ENCODE results near the gene OR2T27. TPM values are rescaled to one million over a fixed set of nuclear protein-coding genes. Genes with fewer than 3 reads are reported as not detected.
"Not testable (repeated sequence)": the region's sequence is repeated elsewhere in the genome, so short reads cannot be mapped to it uniquely, and the experiment has no call there.

The OR2T27 gene, protein sequence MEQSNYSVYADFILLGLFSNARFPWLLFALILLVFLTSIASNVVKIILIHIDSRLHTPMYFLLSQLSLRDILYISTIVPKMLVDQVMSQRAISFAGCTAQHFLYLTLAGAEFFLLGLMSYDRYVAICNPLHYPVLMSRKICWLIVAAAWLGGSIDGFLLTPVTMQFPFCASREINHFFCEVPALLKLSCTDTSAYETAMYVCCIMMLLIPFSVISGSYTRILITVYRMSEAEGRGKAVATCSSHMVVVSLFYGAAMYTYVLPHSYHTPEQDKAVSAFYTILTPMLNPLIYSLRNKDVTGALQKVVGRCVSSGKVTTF
- not detected for total RNA-seq
- not detected for polyA plus RNA-seq (ENCODE audit: insufficient read depth, low read depth, low replicate concordance)
- long read RNA-seq, donor 1, result 0 reads
- long read RNA-seq, donor 2, result 0 reads
- long read RNA-seq, donor 3, result 0 reads
- long read RNA-seq, donor 4, result 0 reads
- long read RNA-seq, donor 5, result 0 reads
- long read RNA-seq, donor 6, result 0 reads
- long read RNA-seq, donor 7, result 0 reads
- long read RNA-seq, donor 8, result 0 reads
- long read RNA-seq, donor 9, result 0 reads
- long read RNA-seq, donor 10, result 0 reads

DNA sequence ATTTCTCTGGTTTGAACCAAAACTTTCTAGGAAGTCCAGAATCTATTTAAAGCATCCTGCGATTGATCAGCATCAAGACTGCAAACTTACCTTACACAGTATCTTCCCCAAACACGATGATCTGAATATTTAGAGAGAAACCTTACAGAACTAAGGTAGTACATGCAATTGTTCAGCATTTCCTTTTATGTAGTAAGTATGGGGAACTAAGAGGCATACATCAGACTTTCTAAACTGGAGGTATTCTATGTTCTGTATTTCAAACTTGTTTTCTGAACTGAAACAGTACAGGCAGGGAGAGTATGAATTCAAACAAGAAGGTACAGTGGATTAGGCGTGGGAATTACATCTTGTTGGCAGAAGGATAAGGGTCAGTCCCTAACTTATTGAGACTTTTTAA is at the start of gene OR2T27:
OR2T27 (minus strand) TSS at position 175 of the 400 bp plus-strand sequence. CDS start 4,644 bp downstream, outside the sequence.
- H3K9ac ChIP-seq (ENCODE audit: low read length in 3 of 3); intact Hi-C loops (cut with DNase I); DNase-seq; H3K36me3 ChIP-seq (ENCODE audit: control insufficient read depth in 2 of 3, insufficient read depth in 3 of 3, low read length in 3 of 3); H3K27me3 ChIP-seq (ENCODE audit: control insufficient read depth, insufficient read depth, low read length); H3K4me1 ChIP-seq (ENCODE audit: control insufficient read depth in 2 of 3, insufficient read depth in 2 of 3, low read depth in 1 of 3, low read length in 3 of 3); H3K27ac ChIP-seq (ENCODE audit: low read depth in 2 of 2, low read length in 2 of 2); H3K4me3 ChIP-seq (ENCODE audit: low read length in 3 of 3); H3K9me3 ChIP-seq (ENCODE audit: control insufficient read depth in 2 of 3, insufficient read depth in 1 of 3, low read length in 3 of 3); FAIRE-seq: not testable (repeated sequence)

GRCh38 chr1:248704606-248705005 is 49.3 kb upstream of the OR2T27 start:
- intact Hi-C loops (cut with DNase I), result no loop called here
- FAIRE-seq (no peak), DNase-seq (no peak)
- Histone ChIP-seq H3K27ac (ENCODE audit: low read depth in 2 of 2, low read length in 2 of 2) (no peak overlapping the region), H3K4me3 (ENCODE audit: low read length in 3 of 3) (no peak overlapping the region), H3K9me3 (ENCODE audit: control insufficient read depth in 2 of 3, insufficient read depth in 1 of 3, low read length in 3 of 3) (peaks cover 0 to 2% (median 0%) of the 10 kb centered on the region in 3 donors), H3K9ac (ENCODE audit: low read length in 3 of 3) (no peak overlapping the region), H3K27me3 (ENCODE audit: control insufficient read depth, insufficient read depth, low read length) (no peaks in the 10 kb centered on the region), H3K4me1 (ENCODE audit: control insufficient read depth in 2 of 3, insufficient read depth in 2 of 3, low read depth in 1 of 3, low read length in 3 of 3) (peaks cover 0 to 9% (median 0%) of the 10 kb centered on the region in 3 donors), H3K36me3 (ENCODE audit: control insufficient read depth in 2 of 3, insufficient read depth in 3 of 3, low read length in 3 of 3) (no peaks in the 10 kb centered on the region)
- TF ChIP-seq, protein P1, sequence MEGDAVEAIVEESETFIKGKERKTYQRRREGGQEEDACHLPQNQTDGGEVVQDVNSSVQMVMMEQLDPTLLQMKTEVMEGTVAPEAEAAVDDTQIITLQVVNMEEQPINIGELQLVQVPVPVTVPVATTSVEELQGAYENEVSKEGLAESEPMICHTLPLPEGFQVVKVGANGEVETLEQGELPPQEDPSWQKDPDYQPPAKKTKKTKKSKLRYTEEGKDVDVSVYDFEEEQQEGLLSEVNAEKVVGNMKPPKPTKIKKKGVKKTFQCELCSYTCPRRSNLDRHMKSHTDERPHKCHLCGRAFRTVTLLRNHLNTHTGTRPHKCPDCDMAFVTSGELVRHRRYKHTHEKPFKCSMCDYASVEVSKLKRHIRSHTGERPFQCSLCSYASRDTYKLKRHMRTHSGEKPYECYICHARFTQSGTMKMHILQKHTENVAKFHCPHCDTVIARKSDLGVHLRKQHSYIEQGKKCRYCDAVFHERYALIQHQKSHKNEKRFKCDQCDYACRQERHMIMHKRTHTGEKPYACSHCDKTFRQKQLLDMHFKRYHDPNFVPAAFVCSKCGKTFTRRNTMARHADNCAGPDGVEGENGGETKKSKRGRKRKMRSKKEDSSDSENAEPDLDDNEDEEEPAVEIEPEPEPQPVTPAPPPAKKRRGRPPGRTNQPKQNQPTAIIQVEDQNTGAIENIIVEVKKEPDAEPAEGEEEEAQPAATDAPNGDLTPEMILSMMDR (IDR thresholded peaks at IDR 0.05; ENCODE audit: borderline replicate concordance, extremely low read depth, insufficient read depth), result no peak

- no peak for FAIRE-seq
- Histone ChIP-seq H3K9ac (ENCODE audit: low read length in 3 of 3) (no peak overlapping the region), H3K4me1 (ENCODE audit: control insufficient read depth in 2 of 3, insufficient read depth in 2 of 3, low read depth in 1 of 3, low read length in 3 of 3) (peaks cover 0 to 9% (median 0%) of the 10 kb centered on the region in 3 donors), H3K27me3 (ENCODE audit: control insufficient read depth, insufficient read depth, low read length) (no peaks in the 10 kb centered on the region), H3K36me3 (ENCODE audit: control insufficient read depth in 2 of 3, insufficient read depth in 3 of 3, low read length in 3 of 3) (no peaks in the 10 kb centered on the region), H3K9me3 (ENCODE audit: control insufficient read depth in 2 of 3, insufficient read depth in 1 of 3, low read length in 3 of 3) (peaks cover 0 to 2% (median 0%) of the 10 kb centered on the region in 3 donors), H3K4me3 (ENCODE audit: low read length in 3 of 3) (no peak overlapping the region), H3K27ac (ENCODE audit: low read depth in 2 of 2, low read length in 2 of 2) (no peak overlapping the region)
- intact Hi-C loops (cut with DNase I), result no loop called here
- no peak for DNase-seq
- TF ChIP-seq, protein P1 (IDR thresholded peaks at IDR 0.05; ENCODE audit: borderline replicate concordance, extremely low read depth, insufficient read depth), result peak; percentile 12
Observed at GRCh38 chr1:248703674-248704073, 48.3 kb upstream of the OR2T27 start.

DNA sequence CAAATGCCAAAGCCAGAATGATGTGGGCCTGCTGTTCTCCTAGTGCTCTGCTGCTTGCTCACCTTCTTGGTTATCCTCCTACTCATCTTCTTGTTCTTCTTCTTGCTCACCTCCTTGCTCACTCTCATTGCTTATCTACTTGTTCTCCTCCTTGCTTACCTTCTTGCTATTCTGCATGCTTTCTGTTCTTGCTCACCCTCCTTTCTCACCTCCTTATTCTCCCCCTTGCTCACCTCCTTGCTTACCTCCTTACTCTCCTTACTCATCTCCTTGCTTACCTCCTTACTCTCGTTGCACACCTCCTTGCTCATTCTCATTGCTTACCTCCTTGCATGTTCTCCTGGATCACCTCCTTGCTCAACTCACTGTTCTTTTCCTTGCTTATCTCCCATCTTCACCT is 47.4 kb upstream of the OR2T27 start, which contains the start of gene OR14I1:
OR14I1 (minus strand) TSS at position 53 of the 400 bp plus-strand sequence.
- Histone ChIP-seq H3K4me1 (ENCODE audit: control insufficient read depth in 2 of 3, insufficient read depth in 2 of 3, low read depth in 1 of 3, low read length in 3 of 3) (peaks cover 0 to 9% (median 0%) of the 10 kb centered on the region in 3 donors), H3K36me3 (ENCODE audit: control insufficient read depth in 2 of 3, insufficient read depth in 3 of 3, low read length in 3 of 3) (no peaks in the 10 kb centered on the region), H3K27me3 (ENCODE audit: control insufficient read depth, insufficient read depth, low read length) (no peaks in the 10 kb centered on the region), H3K9ac (ENCODE audit: low read length in 3 of 3) (no peak within 1 kb of the TSS), H3K9me3 (ENCODE audit: control insufficient read depth in 2 of 3, insufficient read depth in 1 of 3, low read length in 3 of 3) (peaks cover 0 to 2% (median 0%) of the 10 kb centered on the region in 3 donors), H3K4me3 (ENCODE audit: low read length in 3 of 3) (no peak within 1 kb of the TSS), H3K27ac (ENCODE audit: low read depth in 2 of 2, low read length in 2 of 2) (no peak within 1 kb of the TSS)
- DNase-seq (no peak), FAIRE-seq (no peak)
- TF ChIP-seq, protein P1 (IDR thresholded peaks at IDR 0.05; ENCODE audit: borderline replicate concordance, extremely low read depth, insufficient read depth), result no peak
- intact Hi-C loops (cut with DNase I), result no loop called here

All from kidney (tissue), 22 donors.